Common myeloid progenitor, CD34-positive (primary cell): Measurements from ENCODE around the gene HORMAD2.
A peak's percentile ranks its signal among the peaks of the same experiment; 100 is the strongest.

ENCODE experiments used
- CTCF ChIA-PET: fragments of 350-600 bp; sonication (Branson Sonifier 250); formaldehyde crosslinking; loops from one replicate; lab custom pipeline; 2021; ENCODE audit warnings: antibody characterized with exemption; lab: Charles Lee
- POLR2A ChIA-PET: fragments of 350-600 bp; sonication (Branson Sonifier 250); formaldehyde crosslinking; loops from one replicate; lab custom pipeline; 2021; ENCODE audit warnings: antibody characterized with exemption; lab: Charles Lee
- DNase-seq, 3 donors: peaks; one replicate each; pipeline versions ENCODE4 v3.0.0 to v3.0.0-alpha.2; 2013
- H3K27ac ChIP-seq, 2 experiments: 1 replicate in 1 of 2; 2 replicates in 1 of 2; pipeline ENCODE4 v1.7.0; 2013; ENCODE audit warnings: inconsistent platforms in 2 of 2, low read length in 2 of 2, mild to moderate bottlenecking in 2 of 2, low read depth in 1 of 2, moderate library complexity in 1 of 2; ENCODE audit not compliant: severe bottlenecking in 2 of 2, insufficient read depth in 1 of 2, poor library complexity in 1 of 2
- H3K27me3 ChIP-seq, 5 experiments: replicated peaks in 2 of 5; 1 replicate in 3 of 5; 2 replicates in 2 of 5; pipeline versions ENCODE4 v1.6.1 to v1.7.0; 2013; ENCODE audit warnings: low read length in 4 of 5, mild to moderate bottlenecking in 2 of 5, moderate library complexity in 2 of 5, inconsistent platforms in 1 of 5; ENCODE audit not compliant: insufficient read depth in 5 of 5, control insufficient read depth in 4 of 5
- H3K36me3 ChIP-seq, 4 experiments: 1 replicate in 2 of 4; 2 replicates in 2 of 4; pipeline versions ENCODE4 v1.6.1 to v1.7.0; 2013; ENCODE audit warnings: low read length in 3 of 4, control low read depth in 1 of 4, mild to moderate bottlenecking in 1 of 4; ENCODE audit not compliant: control insufficient read depth in 4 of 4, insufficient read depth in 4 of 4
- H3K4me1 ChIP-seq, 4 experiments: 1 replicate in 3 of 4; 2 replicates in 1 of 4; pipeline versions ENCODE4 v1.6.1 to v1.7.1; 2013; ENCODE audit warnings: low read length in 3 of 4, mild to moderate bottlenecking in 3 of 4, control low read depth in 1 of 4, inconsistent platforms in 1 of 4, moderate library complexity in 1 of 4; ENCODE audit not compliant: control insufficient read depth in 4 of 4, insufficient read depth in 4 of 4; ENCODE audit errors: control extremely low read depth in 1 of 4
- H3K4me3 ChIP-seq, 7 experiments: 1 replicate in 4 of 7; 2 replicates in 3 of 7; pipeline versions ENCODE4 v1.5.1 to v1.7.0; 2013; ENCODE audit warnings: mild to moderate bottlenecking in 7 of 7, low read length in 6 of 7, moderate library complexity in 6 of 7, inconsistent platforms in 2 of 7, low read depth in 2 of 7, control low read depth in 1 of 7; ENCODE audit not compliant: insufficient read depth in 4 of 7, control insufficient read depth in 1 of 7; ENCODE audit errors: extremely low read depth in 1 of 7
- H3K9me3 ChIP-seq, 5 experiments: 1 replicate in 4 of 5; 2 replicates in 1 of 5; pipeline versions ENCODE4 v1.6.1 to v1.7.1; 2013; ENCODE audit warnings: low read length in 4 of 5, mild to moderate bottlenecking in 2 of 5, inconsistent platforms in 1 of 5, low read depth in 1 of 5, moderate library complexity in 1 of 5; ENCODE audit not compliant: control insufficient read depth in 4 of 5, insufficient read depth in 2 of 5; ENCODE audit errors: control extremely low read depth in 1 of 5
- WGBS: methylation state at CpG from one replicate; pipeline ENCODE4 v1.1.5; 2013; ENCODE audit not compliant: insufficient coverage; 5-methylcytosine and 5-hydroxymethylcytosine counted together

The HORMAD2 gene

DNA sequence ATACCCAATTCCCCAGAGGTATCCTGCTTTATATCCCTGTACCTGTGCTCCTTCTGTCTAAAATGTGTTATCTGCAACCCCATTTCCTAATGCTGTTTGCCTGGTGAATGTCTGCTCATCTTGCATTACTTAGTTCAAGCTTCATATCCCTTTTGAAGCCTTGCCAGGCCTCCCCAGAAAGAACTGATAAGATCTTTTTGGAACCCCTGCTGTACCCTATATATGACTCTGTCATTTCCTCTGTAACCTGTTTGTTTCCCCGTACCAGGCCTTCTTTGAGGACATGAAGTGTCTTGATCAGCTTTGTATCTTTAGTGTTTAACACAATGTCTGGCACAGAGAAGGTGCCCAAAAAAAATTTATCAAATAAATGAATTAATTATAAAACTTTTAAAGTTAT lies 88.7 kb downstream of the HORMAD2 start:
- H3K4me3 ChIP-seq: peak overlapping the region in 1 of 7 experiments; percentile 8
- H3K9me3 ChIP-seq: no peaks in the 10 kb centered on the region
- ChIA-PET CTCF (interaction anchor here (0.5 to 1.0 kb wide), 2 partner anchors 17 to 395 kb away, joined by 3 read pairs; no protein-coding TSS in a partner anchor), POLR2A (interaction anchor here (0.5 to 1.6 kb wide), 2 partner anchors 9 to 837 kb away, joined by 4 to 6 read pairs; no protein-coding TSS in a partner anchor)
- peaks cover 6 to 19% (median 13%) of the 10 kb centered on the region in 4 experiments for H3K4me1 ChIP-seq
- H3K36me3 ChIP-seq: no peaks in the 10 kb centered on the region
- DNase-seq: peak in 2 of 3 donors; percentile 40 to 52
- WGBS: no CpG with 5 or more reads among the region's 1 CpG
- H3K27me3 ChIP-seq: no peaks in the 10 kb centered on the region
- no peak overlapping the region for H3K27ac ChIP-seq

DNA sequence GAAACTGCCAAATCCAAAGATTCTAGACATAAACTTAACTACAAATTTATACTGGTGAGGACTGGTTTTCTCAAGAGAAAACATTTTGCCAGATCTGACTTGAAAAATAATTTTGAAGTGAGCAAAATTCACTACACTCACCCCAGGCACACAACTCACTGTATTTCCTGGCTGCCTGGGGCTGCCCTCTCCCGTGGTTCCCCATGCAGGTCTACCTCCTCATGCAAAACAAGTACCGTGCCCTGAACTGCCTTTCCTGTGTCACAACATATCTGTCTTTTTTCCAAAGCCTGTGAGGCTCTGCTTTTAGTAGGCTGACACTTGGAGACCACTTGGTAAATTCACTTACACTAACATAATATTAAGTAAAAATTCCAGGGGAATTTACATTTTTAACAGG lies 89.9 kb downstream of the HORMAD2 start:
- Histone ChIP-seq H3K9me3 (no peaks in the 10 kb centered on the region), H3K4me3 (no peak overlapping the region), H3K36me3 (no peaks in the 10 kb centered on the region), H3K27ac (no peak overlapping the region), H3K4me1 (peaks cover 6 to 19% (median 13%) of the 10 kb centered on the region in 4 experiments), H3K27me3 (no peaks in the 10 kb centered on the region)
- CTCF ChIA-PET: no interaction called here
- no peak for DNase-seq
- POLR2A ChIA-PET: no interaction called here
- 0% methylated on average over 1 of the region's 2 CpGs for WGBS

DNA sequence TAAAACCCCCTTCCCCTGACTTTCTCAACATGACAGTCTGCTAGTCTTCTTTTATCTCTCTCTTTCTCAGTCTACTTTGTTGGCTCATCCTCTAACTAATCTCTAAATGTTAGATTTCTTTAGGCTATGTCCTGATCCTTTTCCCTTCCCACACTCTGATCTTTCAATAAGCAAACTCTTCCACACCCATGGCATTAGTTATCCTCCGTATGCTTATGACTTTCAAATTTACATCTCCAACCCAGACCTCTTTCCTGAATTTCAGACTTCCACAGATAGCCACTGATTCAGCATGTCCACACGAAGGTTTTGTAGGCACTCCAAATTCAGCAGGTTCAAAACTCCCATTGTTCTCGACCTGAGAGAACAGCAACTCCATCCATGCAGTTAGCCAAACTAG lies 90.7 kb downstream of the HORMAD2 start:
- Histone ChIP-seq H3K36me3 (no peaks in the 10 kb centered on the region), H3K4me1 (peaks cover 6 to 19% (median 15%) of the 10 kb centered on the region in 4 experiments), H3K4me3 (no peak overlapping the region), H3K9me3 (no peaks in the 10 kb centered on the region), H3K27me3 (no peaks in the 10 kb centered on the region), H3K27ac (no peak overlapping the region)
- WGBS: 92% methylated on average over 3 of the region's 3 CpGs
- DNase-seq: no peak
- ChIA-PET CTCF (no interaction called here), POLR2A (no interaction called here)

DNA sequence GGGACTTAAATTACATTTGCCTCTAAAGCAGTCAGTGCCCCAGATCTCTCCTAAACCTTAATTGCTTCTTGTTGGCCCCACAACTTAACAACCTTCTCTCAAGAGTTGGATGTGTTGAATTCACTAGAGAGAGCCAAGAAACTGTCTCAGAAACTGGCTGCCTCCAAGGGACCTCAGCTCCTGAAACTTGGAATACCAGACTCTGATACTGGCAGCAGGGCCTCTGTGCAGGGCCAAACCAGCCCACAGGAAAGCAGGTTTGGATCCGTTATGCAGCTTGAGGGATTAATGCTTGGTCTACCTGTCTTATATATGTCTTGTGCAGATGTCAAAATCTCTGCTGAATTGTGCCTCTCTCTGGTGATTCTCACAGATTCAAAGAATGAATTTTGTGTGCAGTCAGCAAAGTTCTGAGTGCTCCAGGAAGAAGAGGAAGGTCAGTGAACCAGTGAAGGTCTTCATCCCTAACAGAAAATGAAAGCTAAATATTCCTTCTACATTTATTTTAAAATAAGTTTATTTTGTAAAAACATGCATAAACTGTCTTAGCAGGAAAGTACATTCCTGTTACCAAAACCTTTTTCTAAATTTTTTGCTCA lies 95.5 kb downstream of the HORMAD2 start:
- no peak for DNase-seq
- Histone ChIP-seq H3K36me3 (no peaks in the 10 kb centered on the region), H3K27ac (no peak overlapping the region), H3K9me3 (no peaks in the 10 kb centered on the region), H3K4me3 (no peak overlapping the region), H3K27me3 (no peaks in the 10 kb centered on the region), H3K4me1 (peaks cover under 1 to 16% (median 6%) of the 10 kb centered on the region in 4 experiments)
- WGBS: 100% methylated on average over 1 of the region's 1 CpG
- CTCF ChIA-PET: interaction anchor here (0.8 kb wide), 1 partner anchor 45 kb away, joined by 3 read pairs; no protein-coding TSS in a partner anchor
- POLR2A ChIA-PET: no interaction called here

DNA sequence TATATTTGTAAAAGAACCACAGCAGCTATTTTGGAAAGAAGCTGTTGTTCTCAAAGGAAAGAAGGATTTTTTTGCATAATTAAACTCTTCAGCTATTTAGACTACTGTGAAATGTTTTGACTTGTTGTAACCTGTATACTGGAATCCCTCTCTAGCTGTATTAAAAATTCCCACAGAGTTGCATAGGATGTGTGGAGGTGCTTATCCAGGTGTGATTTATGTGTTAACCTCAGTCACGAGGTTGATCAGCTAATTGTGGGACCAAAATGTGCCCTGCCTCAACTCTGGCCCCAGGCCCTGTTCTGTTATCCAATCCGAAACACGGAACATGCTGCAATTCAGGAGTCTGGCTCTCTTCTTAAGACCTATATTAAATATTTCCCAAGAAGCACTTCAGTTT lies 96.2 kb downstream of the HORMAD2 start:
- no peak for DNase-seq
- CTCF ChIA-PET: interaction anchor here (0.8 kb wide), 2 partner anchors 45 to 79 kb away, joined by 3 read pairs; no protein-coding TSS in a partner anchor
- Histone ChIP-seq H3K36me3 (no peaks in the 10 kb centered on the region), H3K27me3 (no peaks in the 10 kb centered on the region), H3K27ac (no peak overlapping the region), H3K4me1 (peaks cover 7 to 19% (median 12%) of the 10 kb centered on the region in 4 experiments), H3K4me3 (no peak overlapping the region), H3K9me3 (no peaks in the 10 kb centered on the region)
- POLR2A ChIA-PET: no interaction called here
- 98% methylated on average over 3 of the region's 3 CpGs for WGBS

DNA sequence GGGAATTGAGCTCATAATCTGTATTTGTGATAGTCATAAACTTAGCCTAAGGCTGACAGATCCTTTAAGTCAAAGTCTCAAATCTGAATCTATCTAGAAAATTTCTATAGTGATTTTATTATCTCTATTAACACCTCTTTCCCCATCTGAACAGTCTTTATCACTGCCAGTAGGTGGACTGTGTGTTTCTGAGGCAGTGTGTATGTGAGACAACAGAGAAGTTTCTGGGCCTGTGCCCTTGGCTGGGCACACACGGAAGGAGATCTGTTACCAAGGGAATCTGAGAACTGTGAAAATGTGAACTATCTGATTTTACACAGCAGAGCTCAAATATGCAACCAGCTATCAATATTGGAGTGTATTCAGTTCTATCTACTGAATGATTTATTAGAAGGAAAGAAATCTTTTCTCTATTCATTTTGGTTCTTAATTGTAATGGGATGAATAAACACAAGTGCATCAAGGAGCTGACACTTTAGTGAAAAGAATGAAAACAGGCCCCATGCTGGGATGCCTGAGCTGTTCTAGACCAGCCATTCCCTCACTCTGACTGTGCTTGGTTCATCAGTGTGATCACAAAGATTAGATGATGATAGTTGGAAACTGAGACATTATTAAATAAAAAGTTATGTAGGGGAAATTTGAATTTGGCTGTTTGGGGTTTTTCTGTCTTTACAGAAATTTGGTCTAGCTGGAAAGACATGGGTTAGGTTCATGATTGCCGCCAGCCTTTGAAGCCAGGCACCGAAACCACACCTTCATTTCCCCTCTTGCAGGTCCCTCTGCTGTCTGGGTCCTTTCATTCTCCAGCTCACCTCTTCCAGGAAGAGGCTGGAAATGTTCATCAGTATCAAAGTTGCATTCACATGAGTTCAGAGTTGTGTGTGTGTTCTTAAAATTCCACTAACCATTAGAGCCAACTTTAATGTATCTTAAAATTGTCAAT lies 98.2 kb downstream of the HORMAD2 start:
- no peak overlapping the region for H3K27ac ChIP-seq
- no peak overlapping the region for H3K4me3 ChIP-seq
- H3K36me3 ChIP-seq: no peaks in the 10 kb centered on the region
- H3K9me3 ChIP-seq: no peaks in the 10 kb centered on the region
- CTCF ChIA-PET: interaction anchor here (0.8 to 1.4 kb wide), 7 partner anchors 11 to 77 kb away, joined by 3 to 5 read pairs (median 3); no protein-coding TSS in a partner anchor
- DNase-seq: no peak
- 100% methylated on average over 3 of the region's 3 CpGs for WGBS
- no peaks in the 10 kb centered on the region for H3K27me3 ChIP-seq
- POLR2A ChIA-PET: no interaction called here
- H3K4me1 ChIP-seq: peaks cover 27 to 34% (median 31%) of the 10 kb centered on the region in 4 experiments
